ENCODE measurements around the gene SPARC.

GRCh38 chr5:151682240-151682639 lies 4.5 kb downstream of the SPARC start:
- no peak for TF ChIP-seq CTCF (IDR thresholded peaks at IDR 0.05)
- TF ChIP-seq GABPA (IDR thresholded peaks at IDR 0.05; ENCODE audit: low read depth) = no peak
- TF ChIP-seq POLR2AphosphoS5 (IDR thresholded peaks at IDR 0.05; ENCODE audit: low read depth, low read length) = no peak
- no peak for TF ChIP-seq TAF1 (IDR thresholded peaks at IDR 0.05; ENCODE audit: borderline replicate concordance, low read depth, low read length)
- TF ChIP-seq MAX (IDR thresholded peaks at IDR 0.05; ENCODE audit: low read depth) = no peak
- TF ChIP-seq ZBTB33 (IDR thresholded peaks at IDR 0.05; ENCODE audit: borderline replicate concordance, low read depth) = no peak
- no peak for TF ChIP-seq REST (IDR thresholded peaks at IDR 0.05; ENCODE audit: low read depth, low read length)
- TF ChIP-seq USF1 (IDR thresholded peaks at IDR 0.05; ENCODE audit: borderline replicate concordance, low read depth) = no peak
- TF ChIP-seq RAD21 (IDR thresholded peaks at IDR 0.05; ENCODE audit: low read length) = no peak
- no peak for TF ChIP-seq MEF2A (IDR thresholded peaks at IDR 0.05; ENCODE audit: borderline replicate concordance, low read depth)
- no peak for TF ChIP-seq EP300 (IDR thresholded peaks at IDR 0.05; ENCODE audit: borderline replicate concordance in 1 of 2, low read depth in 1 of 2, low read length in 1 of 2)
- TF ChIP-seq SIN3A (IDR thresholded peaks at IDR 0.05; ENCODE audit: borderline replicate concordance, low read depth, low read length) = no peak
- TF ChIP-seq YY1 (IDR thresholded peaks at IDR 0.05; ENCODE audit: low read depth) = no peak
